Fibroblast of villous mesenchyme (primary cell): Measurements from ENCODE around the gene CDNF. TPM values are rescaled to one million over a fixed set of nuclear protein-coding genes. Genes with fewer than 3 reads are reported as not detected.

Experiments
- DNase-seq: peaks from one replicate; pipeline ENCODE4 v3.0.0-alpha.2; 2010; ENCODE audit warnings: low read depth
- H3K4me3 ChIP-seq: 2 replicates; pipeline ENCODE4 v1.5.1; 2011; ENCODE audit warnings: low read depth, mild to moderate bottlenecking, low read length
- total RNA-seq: library from RNA; depleted of rRNA; stranded (reverse); fragments of >200 nt; gene quantifications from 2 replicates; pipeline ENCODE4 v1.2.3, GENCODE V29; 2012
- TF ChIP-seq, protein P1 (sequence below): IDR thresholded peaks from 2 replicates; pipeline ENCODE4 v1.5.1; 2012; ENCODE audit warnings: low read depth, mild to moderate bottlenecking, low read length; ENCODE audit not compliant: insufficient read depth

Gene CDNF
- total RNA-seq, 1 donor, result 0.43 TPM

DNA sequence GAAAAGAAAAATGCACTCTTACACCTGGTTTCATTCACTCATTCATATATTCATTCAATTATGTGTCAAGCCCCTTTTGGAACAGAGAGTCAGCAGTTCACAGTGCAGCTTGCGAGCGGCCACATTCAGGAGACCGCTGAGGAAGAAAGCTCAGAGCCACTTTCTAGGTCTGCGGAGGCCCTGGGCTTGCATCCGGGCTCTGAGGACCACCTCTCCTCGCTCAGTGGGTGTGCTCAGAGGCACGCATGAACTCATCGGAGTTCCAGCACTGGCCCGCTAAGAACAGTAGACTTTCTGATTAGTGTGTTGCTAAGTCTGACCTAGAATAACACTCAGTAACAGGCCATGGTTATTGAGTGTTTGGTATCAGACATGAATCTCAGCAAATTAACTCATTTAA, 61.3 kb downstream of the CDNF start:
- TF ChIP-seq, protein P1, sequence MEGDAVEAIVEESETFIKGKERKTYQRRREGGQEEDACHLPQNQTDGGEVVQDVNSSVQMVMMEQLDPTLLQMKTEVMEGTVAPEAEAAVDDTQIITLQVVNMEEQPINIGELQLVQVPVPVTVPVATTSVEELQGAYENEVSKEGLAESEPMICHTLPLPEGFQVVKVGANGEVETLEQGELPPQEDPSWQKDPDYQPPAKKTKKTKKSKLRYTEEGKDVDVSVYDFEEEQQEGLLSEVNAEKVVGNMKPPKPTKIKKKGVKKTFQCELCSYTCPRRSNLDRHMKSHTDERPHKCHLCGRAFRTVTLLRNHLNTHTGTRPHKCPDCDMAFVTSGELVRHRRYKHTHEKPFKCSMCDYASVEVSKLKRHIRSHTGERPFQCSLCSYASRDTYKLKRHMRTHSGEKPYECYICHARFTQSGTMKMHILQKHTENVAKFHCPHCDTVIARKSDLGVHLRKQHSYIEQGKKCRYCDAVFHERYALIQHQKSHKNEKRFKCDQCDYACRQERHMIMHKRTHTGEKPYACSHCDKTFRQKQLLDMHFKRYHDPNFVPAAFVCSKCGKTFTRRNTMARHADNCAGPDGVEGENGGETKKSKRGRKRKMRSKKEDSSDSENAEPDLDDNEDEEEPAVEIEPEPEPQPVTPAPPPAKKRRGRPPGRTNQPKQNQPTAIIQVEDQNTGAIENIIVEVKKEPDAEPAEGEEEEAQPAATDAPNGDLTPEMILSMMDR, result no peak
- DNase-seq, result no peak
- H3K4me3 ChIP-seq, result no peak overlapping the region

DNA sequence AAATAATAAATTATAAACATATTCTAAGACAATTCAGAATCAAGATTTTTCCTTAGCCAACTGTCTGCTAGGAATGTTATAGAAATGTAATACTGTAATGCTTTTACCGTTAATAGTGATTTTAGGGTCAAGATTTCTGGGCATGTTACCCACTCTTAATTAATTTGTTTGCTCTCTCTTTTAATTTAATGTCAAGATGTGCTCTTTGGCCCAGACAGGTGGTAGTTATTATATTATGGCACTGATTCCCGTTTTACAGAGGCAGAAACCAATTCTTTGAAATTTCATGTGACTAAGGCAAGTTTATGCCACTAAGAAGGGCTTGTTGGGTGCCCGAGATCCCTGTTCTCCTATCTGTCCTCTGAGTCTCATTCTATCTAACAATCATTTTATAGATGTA, 62.2 kb downstream of the CDNF start:
- TF ChIP-seq, protein P1, result no peak
- no peak overlapping the region for H3K4me3 ChIP-seq
- no peak for DNase-seq

DNA sequence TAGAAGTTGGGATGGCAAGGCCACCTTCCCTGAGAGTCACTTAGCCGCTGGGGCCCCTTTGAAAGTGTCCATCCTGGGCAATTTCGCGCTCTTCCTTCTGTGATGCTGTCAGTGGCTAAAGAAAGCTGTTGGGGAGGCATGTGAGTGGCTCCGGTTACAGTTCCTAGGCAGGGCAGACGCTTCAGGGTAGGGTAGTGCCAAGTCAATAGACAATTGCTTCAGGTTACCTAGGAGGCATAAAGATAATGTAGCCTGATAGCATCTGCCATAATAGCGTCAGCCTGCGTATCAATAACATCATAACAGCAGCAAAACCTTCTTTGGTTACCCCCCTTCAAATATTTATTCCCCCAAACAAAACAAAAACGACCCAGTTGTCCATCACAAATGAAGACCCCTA, 63.0 kb downstream of the CDNF start, which contains the start of gene FAM107B:
Gene FAM107B (minus strand): TSS at position 101 of the 400 bp plus-strand sequence. CDS start 234 bp downstream, outside the sequence.
- TF ChIP-seq, protein P1, result no peak
- H3K4me3 ChIP-seq, result no peak within 1 kb of the TSS
- DNase-seq, result no peak

DNA sequence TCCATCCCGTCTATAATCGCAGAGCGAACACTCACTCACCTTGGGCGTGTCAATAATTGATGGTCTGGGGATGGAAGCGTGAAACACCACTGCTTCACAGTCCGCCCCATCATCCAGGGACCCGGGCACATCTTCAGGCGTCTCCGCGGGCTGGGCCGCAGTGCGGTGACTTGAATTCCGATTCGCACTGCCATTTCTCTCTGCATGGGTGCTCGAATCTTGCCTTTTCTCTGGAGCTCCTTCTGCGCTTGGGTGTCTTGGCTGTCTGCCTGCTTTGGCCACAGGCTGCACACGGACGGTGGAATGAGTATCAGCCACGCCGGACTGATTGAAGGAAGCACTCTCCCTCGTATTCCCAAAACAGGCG, 63.6 kb downstream of the CDNF start:
- TF ChIP-seq, protein P1, result no peak
- no peak for DNase-seq
- no peak overlapping the region for H3K4me3 ChIP-seq

DNA sequence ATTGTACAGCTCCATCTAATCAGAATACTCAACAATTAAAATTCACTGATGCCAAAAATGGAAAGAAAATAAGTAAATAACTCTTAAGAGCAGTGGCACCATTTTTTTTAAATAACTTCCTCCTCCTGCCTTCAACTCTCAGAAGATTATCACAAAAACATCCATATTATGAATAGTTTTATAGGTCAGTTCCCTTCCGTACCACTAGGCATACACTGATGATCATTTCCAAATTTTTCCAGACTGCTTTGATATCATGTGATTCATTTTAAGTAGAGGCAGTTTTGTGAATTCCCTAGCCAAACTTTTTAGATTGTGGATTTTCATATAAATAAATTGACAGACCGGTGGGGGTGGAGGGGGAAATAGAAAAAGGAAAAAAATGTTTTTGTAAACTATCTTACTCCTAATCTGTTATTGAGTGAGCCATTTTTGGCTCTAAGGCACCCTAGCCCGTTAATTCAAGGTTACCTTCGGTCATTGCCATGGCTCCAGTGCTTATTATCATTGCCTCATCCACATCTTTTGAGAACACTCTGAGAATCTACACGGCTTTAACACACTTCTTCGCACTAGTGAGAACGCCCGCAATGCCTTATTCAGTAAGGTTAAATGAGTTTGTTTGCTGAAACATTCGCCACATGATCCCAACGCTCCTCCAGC, 64.2 kb downstream of the CDNF start:
- no peak for DNase-seq
- TF ChIP-seq, protein P1, result no peak
- no peak overlapping the region for H3K4me3 ChIP-seq

DNA sequence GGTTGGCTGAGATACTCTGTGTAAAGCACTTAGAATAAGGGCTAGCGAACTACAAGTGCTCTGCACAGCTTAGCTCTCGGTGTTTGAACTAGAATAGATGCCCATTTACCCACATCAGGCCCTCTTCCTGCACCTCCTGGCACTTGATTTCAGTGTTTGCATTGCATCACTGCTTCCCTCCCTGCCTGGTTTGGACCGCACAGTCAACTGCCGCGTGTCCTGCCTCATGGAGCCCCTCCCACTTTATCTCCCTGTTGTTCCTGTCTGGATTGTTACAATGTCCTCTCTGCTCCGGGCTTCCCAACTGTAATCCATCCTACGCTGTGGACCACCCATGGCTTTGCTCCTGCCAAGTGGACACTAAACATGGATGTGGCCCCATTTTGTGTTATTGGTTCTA, 65.4 kb downstream of the CDNF start:
- H3K4me3 ChIP-seq, result no peak overlapping the region
- no peak for DNase-seq
- TF ChIP-seq, protein P1, result no peak

DNA sequence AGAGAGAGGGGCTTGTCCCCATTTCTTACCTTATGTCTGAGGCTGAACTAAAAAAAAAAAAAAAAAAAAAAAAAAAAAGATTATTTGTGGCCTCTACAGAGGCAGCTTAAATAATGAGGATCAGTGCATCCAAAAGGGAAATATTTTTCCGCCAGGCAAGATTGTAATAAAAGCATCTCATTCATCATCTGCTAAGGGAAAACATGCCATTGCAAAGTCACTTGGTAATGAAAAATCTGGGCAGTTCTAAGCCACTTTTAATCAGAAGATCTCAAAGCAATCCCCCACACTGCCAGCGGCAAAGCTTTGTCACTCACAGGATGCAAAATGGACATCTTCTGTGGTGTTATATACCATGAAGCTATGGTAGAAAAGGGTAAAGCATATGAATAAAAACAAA, 66.9 kb downstream of the CDNF start:
- no peak for DNase-seq
- TF ChIP-seq, protein P1, result no peak
- no peak overlapping the region for H3K4me3 ChIP-seq
